B cell (primary cell): ENCODE results near the gene STUM.

Experiments
- EZH2 ChIP-seq: IDR thresholded peaks from 2 replicates; pipeline ENCODE4 v1.6.1; 2012; ENCODE audit warnings: borderline replicate concordance, low read depth, mild to moderate bottlenecking, moderate library complexity, low read length; ENCODE audit not compliant: insufficient read depth, poor library complexity, severe bottlenecking
- TF ChIP-seq, protein P1 (sequence below): fragments of 200-600 bp; IDR thresholded peaks from one replicate; pipeline ENCODE4 v1.8.0; 2022; ENCODE audit warnings: antibody characterized with exemption, mild to moderate bottlenecking

DNA sequence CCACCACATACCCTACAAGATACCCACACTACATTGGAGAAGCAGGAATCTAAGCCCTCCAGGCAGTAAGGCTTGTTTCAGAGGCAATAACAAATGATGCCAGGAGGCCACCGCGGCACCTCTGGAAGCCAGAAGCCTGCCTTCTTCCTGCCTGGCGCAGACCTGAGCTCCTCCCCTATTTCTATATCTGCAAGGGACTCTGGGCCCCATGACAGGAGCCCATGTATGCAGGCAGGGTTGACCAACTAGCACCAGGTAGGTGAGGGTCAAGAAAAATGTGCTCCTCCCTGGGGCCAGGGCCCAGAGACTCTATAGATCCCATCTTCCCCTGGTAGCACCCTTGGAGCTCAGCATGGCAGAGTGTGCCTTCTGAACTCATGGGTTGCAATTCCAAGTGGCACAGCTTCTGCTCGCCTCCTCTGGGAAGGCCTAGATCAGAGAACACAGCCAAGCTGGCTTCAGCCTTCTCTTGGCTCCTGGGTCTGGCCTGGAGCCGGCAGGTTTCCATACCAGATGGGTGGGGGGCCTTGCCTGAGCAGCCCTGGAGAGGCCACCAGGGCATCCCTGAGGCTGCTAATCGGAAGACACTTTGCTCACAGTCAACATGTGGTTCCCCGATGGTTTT lies 85.1 kb downstream of the STUM start:
- TF ChIP-seq, protein P1, sequence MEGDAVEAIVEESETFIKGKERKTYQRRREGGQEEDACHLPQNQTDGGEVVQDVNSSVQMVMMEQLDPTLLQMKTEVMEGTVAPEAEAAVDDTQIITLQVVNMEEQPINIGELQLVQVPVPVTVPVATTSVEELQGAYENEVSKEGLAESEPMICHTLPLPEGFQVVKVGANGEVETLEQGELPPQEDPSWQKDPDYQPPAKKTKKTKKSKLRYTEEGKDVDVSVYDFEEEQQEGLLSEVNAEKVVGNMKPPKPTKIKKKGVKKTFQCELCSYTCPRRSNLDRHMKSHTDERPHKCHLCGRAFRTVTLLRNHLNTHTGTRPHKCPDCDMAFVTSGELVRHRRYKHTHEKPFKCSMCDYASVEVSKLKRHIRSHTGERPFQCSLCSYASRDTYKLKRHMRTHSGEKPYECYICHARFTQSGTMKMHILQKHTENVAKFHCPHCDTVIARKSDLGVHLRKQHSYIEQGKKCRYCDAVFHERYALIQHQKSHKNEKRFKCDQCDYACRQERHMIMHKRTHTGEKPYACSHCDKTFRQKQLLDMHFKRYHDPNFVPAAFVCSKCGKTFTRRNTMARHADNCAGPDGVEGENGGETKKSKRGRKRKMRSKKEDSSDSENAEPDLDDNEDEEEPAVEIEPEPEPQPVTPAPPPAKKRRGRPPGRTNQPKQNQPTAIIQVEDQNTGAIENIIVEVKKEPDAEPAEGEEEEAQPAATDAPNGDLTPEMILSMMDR: no peak
- no peak for TF ChIP-seq EZH2
